ENCODE measurements around the gene PPP1CA.

GRCh38 chr11:67429038-67429668, 27.5 kb upstream of the PPP1CA start:
- TF ChIP-seq CTCF (conservative IDR thresholded peaks at IDR 0.05 in 1 of 2, IDR thresholded peaks at IDR 0.05 in 1 of 2; ENCODE audit: low read depth in 1 of 2, low read length in 2 of 2): no peak
- TF ChIP-seq EZH2 (IDR thresholded peaks at IDR 0.05; ENCODE audit: low read length, missing control alignments): no peak

All from fibroblast of lung (primary cell).